ENCODE measurements around the gene NUTM2G.
"Not testable (repeated sequence)": the region's sequence is repeated elsewhere in the genome, so short reads cannot be mapped to it uniquely, and the experiment has no call there.

The NUTM2G gene, protein sequence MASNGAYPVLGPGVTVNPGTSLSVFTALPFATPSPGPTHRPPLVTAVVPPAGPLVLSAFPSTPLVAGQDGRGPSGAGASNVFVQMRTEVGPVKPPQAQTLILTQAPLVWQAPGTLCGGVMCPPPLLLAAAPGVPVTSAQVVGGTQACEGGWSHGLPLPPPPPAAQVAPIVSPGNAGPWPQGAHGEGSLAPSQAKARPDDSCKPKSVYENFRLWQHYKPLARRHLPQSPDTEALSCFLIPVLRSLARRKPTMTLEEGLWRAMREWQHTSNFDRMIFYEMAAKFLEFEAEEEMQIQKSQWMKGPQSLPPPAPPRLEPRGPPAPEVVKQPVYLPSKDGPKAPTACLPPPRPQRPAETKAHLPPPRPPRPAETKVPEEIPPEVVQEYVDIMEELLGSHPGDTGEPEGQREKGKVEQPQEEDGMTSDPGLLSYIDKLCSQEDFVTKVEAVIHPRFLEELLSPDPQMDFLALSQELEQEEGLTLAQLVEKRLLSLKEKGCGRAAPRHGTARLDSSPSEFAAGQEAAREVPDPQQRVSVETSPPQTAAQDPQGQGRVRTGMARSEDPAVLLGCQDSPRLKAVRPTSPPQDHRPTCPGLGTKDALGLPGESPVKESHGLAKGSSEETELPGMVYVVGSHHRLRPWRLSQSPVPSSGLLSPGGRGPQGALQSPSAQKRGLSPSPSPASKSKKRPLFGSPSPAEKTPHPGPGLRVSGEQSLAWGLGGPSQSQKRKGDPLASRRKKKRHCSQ

DNA sequence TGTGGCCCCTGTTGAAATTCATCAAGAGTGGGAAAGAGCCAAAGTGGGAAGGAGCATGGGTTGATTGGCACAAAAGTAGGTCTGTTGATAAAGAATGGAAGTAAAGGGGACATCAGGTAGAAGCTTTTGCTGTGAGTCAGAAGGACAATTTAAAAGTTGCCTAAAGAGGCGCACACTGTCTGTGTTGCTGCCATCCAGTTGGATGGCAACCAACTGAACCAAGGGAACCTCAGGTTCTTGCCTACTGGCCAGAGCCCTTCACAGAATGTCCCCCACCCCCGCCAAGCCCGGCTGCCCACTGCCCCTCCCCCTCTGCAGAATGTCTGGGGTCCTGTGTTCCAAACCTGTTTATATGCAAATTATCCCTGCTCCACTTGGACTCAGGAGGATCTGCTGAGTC lies at the start of gene NUTM2G:
Gene NUTM2G, plus strand, starts transcription at position 301 of the 400 bp plus-strand sequence. CDS start 182 bp downstream, outside the sequence.
- not testable (repeated sequence) for DNase-seq (ENCODE audit: insufficient read length, low spot score); FAIRE-seq

DNA sequence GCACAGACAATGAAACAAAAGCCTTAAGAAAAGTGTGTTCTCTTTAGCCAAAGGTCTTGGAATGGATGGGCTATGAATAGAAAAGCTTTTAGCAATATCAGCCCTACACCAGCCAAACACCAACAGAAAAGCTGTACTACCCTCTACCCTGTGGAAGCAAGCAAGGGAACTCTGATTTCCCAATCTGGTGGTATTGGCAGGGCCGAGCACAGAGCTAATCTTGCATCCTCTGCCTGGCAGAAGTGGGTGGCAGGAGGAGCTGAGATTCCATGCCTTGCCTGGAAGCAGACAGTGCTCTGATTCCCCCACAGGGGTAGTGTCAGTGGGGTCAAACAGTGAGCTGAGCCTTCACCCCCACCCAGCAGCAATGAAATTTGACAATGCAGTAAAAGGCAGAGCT lies 44.7 kb upstream of the NUTM2G start:
- DNase-seq (ENCODE audit: insufficient read length, low spot score), result no peak
- no peak for FAIRE-seq

DNA sequence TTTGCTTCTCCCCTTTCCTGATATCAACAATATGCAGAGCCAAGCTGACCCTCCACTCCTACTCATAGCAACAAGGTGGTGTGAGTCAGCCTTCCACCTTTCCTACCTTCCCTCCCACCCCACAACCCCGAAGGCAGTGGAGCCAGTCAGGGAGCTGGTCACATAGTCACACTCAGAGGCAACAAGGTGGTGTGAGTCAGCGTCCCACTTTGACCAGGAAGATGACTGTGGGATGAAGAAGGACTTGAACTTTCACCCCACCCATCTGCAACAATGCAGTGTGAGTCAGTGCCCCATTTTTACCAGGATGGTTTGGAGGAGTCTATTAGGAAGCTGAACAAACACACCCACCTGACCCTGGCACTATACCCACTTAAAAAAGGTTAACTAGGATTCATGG lies 44.2 kb upstream of the NUTM2G start:
- DNase-seq (ENCODE audit: insufficient read length, low spot score) (peak; percentile 37), FAIRE-seq (peak; percentile 80)

DNA sequence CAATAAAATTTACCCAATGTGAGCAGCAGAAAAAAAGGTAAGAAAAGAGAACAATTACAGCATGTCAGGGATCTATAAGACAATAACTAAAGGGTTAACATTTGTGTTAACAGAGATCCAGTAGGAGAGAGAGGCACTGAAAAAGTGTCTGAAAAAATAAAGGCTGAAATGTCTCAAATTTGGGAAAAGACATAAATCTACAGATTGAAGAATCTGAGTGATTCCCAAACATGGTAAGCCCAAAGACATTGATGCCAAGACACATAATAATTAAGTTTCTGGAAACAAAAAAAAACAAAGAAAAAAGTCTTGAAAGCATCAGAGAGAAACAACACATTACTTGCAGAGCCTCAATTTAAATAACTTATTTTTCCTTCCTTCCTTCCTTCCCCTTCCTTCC lies 43.2 kb upstream of the NUTM2G start:
- FAIRE-seq, result no peak

DNA sequence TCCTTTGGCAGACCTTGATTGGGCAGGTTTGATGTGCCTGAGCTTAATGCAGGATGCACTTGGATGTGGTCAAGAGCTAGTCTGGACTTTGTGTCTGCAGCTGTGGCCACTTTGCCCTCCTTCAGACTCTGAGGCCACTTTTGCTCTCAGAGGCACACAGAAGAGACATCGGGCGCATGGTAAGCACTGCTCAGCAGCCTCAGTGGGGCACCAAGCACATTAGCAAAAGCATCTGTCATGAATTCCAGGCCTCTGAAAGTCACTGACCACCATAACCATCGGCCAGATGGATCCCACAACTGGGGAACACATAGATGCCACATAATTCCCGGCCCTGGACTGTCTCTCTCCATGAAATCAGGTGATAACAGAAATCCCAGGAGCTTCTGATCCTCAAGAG lies 40.1 kb upstream of the NUTM2G start:
- FAIRE-seq (no peak), DNase-seq (ENCODE audit: insufficient read length, low spot score) (no peak)

More for the DNA sequence above, 43.2 kb upstream of the NUTM2G start:
- DNase-seq (ENCODE audit: insufficient read length, low spot score), result no peak

DNA sequence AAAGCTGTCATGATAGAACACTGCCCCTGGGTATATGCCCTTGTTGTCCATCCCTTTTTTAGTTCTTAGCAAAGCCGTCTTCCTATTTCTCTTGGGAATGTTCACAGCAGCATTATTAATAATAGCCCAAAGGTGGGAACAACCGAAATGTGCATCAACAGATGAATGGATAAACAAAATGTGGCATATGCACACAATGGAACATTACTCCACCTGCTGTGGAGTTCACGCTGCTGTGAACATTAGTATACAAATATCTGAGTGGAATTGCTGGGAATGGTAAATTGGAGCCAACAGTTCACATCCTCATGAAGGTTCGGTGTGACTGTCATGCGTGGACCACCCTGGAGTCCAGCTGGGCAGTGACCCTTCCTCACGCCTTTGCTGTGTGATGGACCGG lies 36.5 kb upstream of the NUTM2G start:
- FAIRE-seq (no peak), DNase-seq (ENCODE audit: insufficient read length, low spot score) (no peak)

DNA sequence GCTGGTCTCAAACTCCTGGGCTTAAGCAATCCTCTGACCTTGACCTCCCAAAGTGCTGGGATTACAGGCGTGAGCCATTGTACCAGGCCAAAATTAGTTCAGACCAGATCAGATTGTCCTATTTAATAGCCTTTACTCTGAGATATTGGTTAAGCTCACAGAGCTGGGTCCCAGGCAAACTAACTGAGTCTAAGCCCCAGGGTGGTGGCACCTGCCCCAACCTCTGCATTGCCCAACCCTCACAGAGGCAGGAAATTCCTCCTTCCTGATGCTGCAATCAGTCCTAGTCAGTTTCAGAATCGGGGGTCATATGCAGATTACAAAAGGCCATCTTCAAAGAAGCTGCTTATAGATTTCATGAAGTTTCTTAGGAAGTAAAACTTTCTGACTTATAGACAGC lies 28.6 kb upstream of the NUTM2G start:
- FAIRE-seq; DNase-seq (ENCODE audit: insufficient read length, low spot score): not testable (repeated sequence)

DNA sequence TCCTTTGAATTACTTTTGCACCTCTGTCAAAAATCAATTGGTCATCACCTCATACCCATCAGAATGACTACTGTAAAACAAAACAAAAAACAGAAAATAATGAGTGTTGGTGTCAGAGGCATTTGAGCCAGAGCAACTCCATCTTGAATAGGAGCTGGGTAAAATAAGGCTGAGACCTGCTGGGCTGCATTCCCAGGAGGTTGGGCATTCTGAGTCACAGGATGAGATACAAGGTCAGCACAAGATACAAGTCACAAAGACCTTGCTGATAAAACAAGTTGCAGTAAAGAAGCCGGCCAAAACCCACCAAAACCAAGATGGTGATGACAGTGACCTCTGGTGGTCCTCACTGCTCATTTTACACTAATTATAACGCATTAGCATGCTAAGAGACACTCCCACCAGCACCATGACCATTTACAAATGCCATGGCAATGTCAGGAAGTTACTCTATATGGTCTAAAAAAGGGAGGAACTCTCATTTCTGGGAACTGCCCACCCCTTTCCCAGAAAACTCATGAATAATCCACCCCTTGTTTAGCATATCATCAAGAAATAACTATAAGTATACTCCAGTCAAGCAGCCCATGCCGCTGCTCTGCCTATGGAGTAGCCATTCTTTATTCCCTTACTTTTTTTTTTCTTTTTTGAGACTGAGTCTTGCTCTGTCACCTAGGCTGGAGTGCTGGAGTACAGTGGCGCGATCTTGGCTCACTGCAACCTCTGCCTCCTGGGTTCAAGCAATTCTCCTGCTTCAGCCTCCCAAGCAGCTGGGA lies 23.5 kb upstream of the NUTM2G start:
- FAIRE-seq; DNase-seq (ENCODE audit: insufficient read length, low spot score): not testable (repeated sequence)

DNA sequence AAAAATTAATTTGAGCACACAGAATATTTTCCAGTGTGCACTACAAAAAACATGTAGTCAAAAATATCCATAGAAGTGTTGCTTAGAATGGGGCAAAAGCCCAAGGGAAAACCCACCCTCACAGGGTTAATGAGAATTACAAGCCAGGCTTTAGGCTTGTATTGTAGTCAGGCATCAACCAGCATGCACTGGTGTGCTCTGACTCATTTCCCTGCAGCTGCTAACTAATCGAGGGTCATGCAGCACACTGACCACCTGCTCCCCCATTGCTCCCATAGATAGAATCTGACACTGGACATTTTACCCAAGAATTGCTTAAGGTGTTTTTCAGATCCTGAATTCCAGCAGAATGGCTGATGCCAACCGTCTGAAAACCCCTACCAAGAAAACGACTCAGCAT lies 20.2 kb upstream of the NUTM2G start:
- FAIRE-seq; DNase-seq (ENCODE audit: insufficient read length, low spot score): not testable (repeated sequence)

DNA sequence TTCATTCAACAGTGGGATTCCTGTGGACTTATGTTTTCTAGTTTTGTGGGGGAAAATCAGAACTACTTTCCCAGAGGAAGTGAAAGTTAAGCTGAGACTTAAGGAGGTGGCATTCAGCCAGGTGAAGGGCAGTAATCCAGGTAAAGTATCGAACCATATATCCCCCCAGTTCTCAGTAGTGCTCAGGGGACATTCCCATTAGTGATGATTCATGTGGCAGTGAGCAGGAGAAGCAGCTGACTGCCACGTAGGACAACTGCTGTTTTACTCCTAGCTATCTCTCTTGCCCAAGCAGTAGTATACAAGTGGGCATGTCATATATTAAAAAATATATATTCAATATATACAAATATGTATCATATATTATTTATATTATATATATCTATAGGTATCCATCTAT lies 13.1 kb upstream of the NUTM2G start:
- not testable (repeated sequence) for FAIRE-seq; DNase-seq (ENCODE audit: insufficient read length, low spot score)

DNA sequence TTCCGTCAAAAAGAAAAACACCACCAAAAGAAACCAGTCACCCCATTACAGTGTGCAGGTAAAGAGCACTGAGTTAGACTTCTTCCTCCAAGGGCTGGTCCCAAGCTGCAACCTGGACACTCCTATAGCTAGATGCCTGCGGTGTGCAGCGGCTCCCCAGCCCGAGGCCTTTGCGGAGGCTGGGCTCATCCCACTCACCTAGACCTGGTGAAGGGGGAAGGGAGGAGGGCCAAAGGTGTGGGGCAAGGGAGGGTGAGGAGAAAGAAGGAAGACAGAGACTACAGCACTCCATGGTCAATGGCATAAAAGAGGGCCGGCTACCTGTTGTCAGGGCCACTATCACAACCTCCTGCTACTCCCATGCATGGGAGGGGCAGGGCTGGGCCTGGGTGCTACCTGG lies 12.1 kb upstream of the NUTM2G start:
- not testable (repeated sequence) for FAIRE-seq; DNase-seq (ENCODE audit: insufficient read length, low spot score)

DNA sequence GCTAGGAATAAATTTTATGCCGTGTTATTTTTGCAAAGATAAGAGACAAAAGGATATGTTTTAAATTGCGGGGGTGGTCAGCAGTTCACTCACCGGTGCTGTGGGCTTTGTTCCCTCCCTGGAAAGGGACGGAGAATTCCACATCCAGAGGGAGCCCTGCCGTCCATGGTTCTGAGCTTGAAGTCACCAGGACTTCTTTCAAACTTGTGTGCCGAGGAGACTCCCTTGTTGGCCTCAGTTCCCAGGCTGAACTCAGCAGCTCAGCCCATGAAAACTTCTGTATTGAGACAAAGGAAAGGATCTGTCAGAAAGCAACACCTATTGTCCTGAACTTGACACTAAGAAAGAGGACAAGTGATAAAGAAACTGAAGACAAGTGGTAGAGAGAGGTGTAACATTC lies 10.1 kb upstream of the NUTM2G start:
- FAIRE-seq; DNase-seq (ENCODE audit: insufficient read length, low spot score): not testable (repeated sequence)

DNA sequence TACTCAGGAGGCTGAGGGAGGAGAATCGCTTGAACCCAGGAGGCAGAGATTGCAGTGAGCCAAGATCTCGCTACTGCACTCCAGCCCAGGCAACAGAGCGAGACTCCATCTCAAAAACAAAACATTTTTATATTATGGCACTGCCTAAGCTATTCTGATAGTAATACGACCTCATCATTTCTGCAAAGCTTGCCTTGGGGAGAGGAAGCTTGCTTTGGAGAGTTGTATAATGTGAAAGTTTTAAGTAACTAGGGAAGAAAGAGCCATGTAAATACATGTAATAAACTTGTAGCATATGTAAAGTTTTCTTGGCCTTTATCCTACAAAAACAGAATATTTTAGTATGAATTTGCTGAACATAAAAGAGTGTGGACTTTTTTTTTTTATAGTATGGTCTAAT lies 7.8 kb upstream of the NUTM2G start:
- DNase-seq (ENCODE audit: insufficient read length, low spot score); FAIRE-seq: not testable (repeated sequence)

DNA sequence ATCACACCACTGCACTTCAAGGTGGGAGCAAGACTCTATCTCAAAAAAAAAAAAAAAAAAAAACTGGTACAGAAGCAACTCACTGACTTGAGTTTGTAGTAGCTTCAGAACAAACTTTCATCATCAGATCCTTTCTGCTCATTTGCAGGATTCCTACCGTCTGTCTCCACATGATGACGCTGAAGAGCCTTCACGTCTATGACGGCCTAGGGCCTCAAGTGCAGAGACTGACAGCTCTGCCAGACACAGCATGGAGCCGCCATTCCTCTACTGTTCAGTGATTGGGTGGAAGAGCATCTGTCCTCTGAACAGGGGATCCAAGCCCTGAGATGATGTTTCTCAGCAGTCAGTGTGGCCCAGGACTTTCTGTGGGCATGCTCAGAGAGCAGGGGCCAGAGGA lies 3.1 kb upstream of the NUTM2G start:
- FAIRE-seq; DNase-seq (ENCODE audit: insufficient read length, low spot score): not testable (repeated sequence)

DNA sequence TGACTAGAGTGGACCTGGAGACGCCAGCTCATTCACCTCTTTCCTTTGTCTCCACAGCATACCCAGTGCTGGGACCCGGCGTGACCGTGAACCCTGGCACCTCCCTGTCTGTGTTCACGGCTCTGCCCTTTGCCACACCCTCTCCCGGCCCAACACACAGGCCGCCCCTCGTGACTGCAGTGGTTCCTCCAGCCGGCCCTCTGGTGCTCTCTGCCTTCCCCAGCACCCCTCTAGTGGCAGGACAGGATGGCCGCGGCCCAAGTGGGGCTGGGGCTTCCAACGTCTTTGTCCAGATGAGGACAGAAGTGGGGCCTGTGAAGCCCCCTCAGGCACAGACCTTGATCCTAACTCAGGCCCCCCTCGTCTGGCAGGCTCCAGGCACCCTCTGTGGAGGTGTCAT lies 3.0 kb downstream of the NUTM2G start:
- not testable (repeated sequence) for FAIRE-seq; DNase-seq (ENCODE audit: insufficient read length, low spot score)

DNA sequence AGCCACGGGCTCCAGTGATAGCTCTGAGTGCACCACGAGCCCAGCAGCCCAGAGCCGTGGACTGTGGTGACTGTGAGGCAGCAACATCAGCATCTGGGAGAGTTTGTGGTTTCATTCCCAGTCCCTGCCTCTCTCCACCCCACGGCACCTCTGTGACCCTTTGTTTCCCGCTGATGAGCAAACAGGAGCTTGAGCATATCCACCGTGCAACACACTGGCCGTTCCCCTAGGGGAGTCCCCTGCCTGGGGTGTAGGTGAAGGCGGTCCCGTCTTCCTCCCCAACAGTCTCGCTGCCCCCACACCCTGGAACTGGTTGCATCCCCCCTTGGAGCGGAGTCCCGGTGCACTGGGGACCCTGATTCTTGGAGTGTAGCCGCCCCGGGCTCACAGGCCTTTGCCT lies 5.5 kb downstream of the NUTM2G start:
- not testable (repeated sequence) for FAIRE-seq; DNase-seq (ENCODE audit: insufficient read length, low spot score)

DNA sequence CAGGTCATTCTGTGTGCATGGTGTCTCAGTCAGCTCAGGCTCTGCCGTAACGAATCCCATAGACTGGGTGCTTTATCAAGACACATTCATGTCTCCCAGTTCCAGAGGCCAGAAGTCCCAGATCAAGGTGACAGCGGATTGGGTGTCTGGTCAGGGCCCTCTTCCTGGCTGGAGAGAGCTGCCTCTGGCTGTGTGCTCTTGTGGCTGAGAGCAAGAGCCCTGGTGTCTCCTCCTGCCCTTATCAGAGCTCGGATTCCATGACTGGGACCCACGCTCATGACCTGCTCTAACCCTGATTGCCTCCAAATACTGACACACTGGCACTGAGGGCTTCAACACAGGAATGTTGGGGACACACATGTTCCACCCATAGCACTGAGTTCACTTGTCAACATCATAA lies 6.1 kb downstream of the NUTM2G start:
- DNase-seq (ENCODE audit: insufficient read length, low spot score); FAIRE-seq: not testable (repeated sequence)

DNA sequence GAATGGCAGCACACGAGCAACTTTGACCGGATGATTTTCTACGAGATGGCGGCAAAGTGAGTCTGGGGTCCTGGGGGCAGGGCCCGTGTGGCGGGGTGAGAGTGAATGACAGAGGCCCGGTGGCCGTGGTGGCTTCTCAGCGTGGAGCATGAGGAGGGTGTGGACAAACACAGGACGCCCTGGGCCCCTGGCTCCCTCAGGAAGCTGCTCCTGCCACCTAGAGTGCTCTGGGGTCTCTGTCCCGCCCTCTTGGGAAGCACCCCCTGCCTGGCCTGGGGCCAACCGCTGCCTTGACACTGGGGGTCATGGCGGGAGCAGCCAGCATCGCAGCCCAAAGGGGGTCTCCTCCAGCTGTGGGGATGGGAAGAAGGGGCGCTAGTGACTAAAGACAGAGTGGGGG lies 6.8 kb downstream of the NUTM2G start:
- DNase-seq (ENCODE audit: insufficient read length, low spot score); FAIRE-seq: not testable (repeated sequence)

DNA sequence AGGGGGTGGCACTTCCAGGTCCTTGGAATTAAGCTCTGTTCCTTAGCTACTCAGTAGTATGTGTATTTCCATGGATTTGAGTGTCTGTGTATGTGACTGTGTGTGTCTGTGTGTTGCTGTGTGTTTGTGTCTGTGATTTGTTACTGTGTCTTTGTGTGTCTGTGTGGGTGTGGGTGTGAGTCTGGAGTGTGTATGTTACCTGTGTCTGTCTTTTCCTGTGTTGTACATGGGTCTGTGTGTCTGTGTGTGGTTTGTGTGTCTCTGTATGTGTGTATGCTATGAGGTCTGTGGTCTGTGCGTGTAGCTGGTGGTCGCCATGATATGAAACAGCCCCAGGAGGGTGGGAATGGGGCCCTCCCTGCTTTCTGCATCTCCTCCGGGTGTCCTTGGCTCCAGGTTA lies 8.8 kb downstream of the NUTM2G start:
- DNase-seq (ENCODE audit: insufficient read length, low spot score), result not testable (repeated sequence)

DNA sequence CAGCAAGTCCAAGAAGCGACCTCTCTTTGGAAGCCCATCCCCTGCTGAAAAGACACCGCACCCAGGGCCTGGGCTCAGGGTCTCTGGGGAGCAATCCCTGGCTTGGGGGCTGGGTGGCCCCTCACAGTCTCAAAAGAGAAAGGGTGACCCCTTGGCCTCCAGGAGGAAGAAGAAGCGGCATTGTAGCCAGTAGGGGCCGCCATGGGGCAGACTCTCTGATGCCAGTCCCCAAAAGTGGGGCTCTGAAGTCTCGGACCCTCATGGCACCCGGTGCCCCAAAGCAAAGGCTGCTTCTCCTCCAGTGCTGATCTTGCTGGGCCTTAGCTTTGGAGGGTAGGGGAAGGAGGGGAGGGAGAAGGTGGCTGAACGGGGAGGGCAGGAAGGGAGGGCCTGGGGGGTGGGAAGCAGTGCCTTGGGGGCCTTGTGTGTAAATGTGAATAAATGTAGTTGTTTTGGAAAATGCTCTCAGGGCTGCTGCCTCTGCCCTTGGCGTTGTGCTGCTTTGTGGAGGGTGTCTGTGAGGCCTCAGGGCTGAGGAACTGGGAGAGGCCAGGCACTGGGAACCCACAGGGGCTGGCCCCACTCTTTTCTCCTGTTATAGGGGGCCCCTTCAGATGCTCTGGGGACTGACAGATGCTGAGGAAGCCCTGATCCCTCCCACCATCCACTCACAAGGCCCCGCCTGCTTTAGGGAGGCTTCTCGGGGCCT lies 10.5 kb downstream of the NUTM2G start:
- not testable (repeated sequence) for FAIRE-seq; DNase-seq (ENCODE audit: insufficient read length, low spot score)

More for the DNA sequence above, 8.8 kb downstream of the NUTM2G start:
- FAIRE-seq, result not testable (repeated sequence)
